HepG2 (cell line): Measurements from ENCODE around the gene CPVL. TPM values are rescaled to one million over a fixed set of nuclear protein-coding genes. Genes with fewer than 3 reads are reported as not detected.

ENCODE experiments used
- ATAC-seq: fragments of 200-7000 bp; cut with Tn5 transposase; 3 replicates; pipeline ENCODE4 v1.9.1; 2020; ENCODE audit warnings: mild to moderate bottlenecking, moderate library complexity
- BruUV-seq: library from RNA; stranded (reverse); fragments of 400-500 nt; replicated peaks from 2 replicates; lab custom pipeline; 2021; lab: Mats Ljungman, UMichigan
- CTCF ChIA-PET: fragments of 300-600 bp; formaldehyde crosslinking; extraction: SDS; loops from one replicate; lab custom pipeline; 2021; ENCODE audit warnings: low total read pairs, inconsistent platforms, low intra/inter-chr PET ratio; lab: Yijun Ruan, JAX
- POLR2A ChIA-PET: fragments of 350-600 bp; sonication (Branson Sonifier 250); formaldehyde crosslinking; loops from one replicate; lab custom pipeline; 2020; ENCODE audit warnings: antibody characterized with exemption, inconsistent platforms; lab: Yijun Ruan, JAX
- DNase-seq: peaks from one replicate; pipeline ENCODE4 v3.0.0-alpha.2; 2015; ENCODE audit warnings: low spot score
- FAIRE-seq: peaks from 3 replicates; lab custom pipeline; 2011; peaks lifted over from hg19 to GRCh38; lab: Jason Lieb, UNC
- H2AFZ ChIP-seq: one replicate; pipeline ENCODE4 v1.6.1; 2011; ENCODE audit warnings: low read length, inconsistent platforms
- H3K27ac ChIP-seq: fragments of 300-600 bp; 3 replicates; pipeline ENCODE4 v1.8.0; 2011; ENCODE audit warnings: mixed run types, mild to moderate bottlenecking, mixed read lengths, low read length, inconsistent platforms; ENCODE audit not compliant: insufficient read depth; ENCODE audit errors: extremely low read length
- H3K27me3 ChIP-seq, 2 experiments: fragments of 200-600 bp in 1 of 2; 2 replicates in 1 of 2; 3 replicates in 1 of 2; pipeline versions ENCODE4 v1.6.0 to v1.8.0; 2011; ENCODE audit warnings: low read length in 2 of 2, mild to moderate bottlenecking in 2 of 2, moderate library complexity in 2 of 2, inconsistent platforms in 1 of 2; ENCODE audit not compliant: insufficient read depth in 2 of 2, control insufficient read depth in 1 of 2
- H3K36me3 ChIP-seq, 2 experiments: fragments of 200-600 bp in 1 of 2; replicated peaks in 1 of 2; 2 replicates in 1 of 2; 3 replicates in 1 of 2; pipeline versions ENCODE4 v1.5.1 to v1.8.0; 2011; ENCODE audit warnings: low read length in 2 of 2, inconsistent platforms in 1 of 2; ENCODE audit not compliant: insufficient read depth in 2 of 2, control insufficient read depth in 1 of 2
- H3K4me1 ChIP-seq: 2 replicates; pipeline ENCODE4 v1.5.1; 2012; ENCODE audit warnings: low read length, inconsistent platforms; ENCODE audit not compliant: insufficient read depth
- H3K4me2 ChIP-seq: 2 replicates; pipeline ENCODE4 v1.6.0; 2011; ENCODE audit warnings: low read depth, low read length, inconsistent platforms
- H3K4me3 ChIP-seq, 3 experiments: fragments of 200-600 bp in 1 of 3; sonication (generic), shearing (Covaris generic) in 1 of 3; replicated peaks in 1 of 3; 2 replicates each; pipeline ENCODE4 v1.5.1; 2011 to 2016; ENCODE audit warnings: low read length in 3 of 3, inconsistent platforms in 2 of 3, low read depth in 2 of 3, mild to moderate bottlenecking in 2 of 3, control low read depth in 1 of 3, mixed read lengths in 1 of 3; ENCODE audit not compliant: insufficient read depth in 1 of 3
- H3K79me2 ChIP-seq: one replicate; pipeline ENCODE4 v1.6.1; 2011; ENCODE audit warnings: low read length, inconsistent platforms; ENCODE audit not compliant: insufficient read depth
- H3K9ac ChIP-seq: 2 replicates; pipeline ENCODE4 v1.6.0; 2011; ENCODE audit warnings: mild to moderate bottlenecking, low read depth, low read length, inconsistent platforms; ENCODE audit not compliant: insufficient read depth
- H3K9me3 ChIP-seq: 2 replicates; pipeline ENCODE4 v1.5.1; 2012; ENCODE audit warnings: mild to moderate bottlenecking, low read length
- H4K20me1 ChIP-seq: 2 replicates; pipeline ENCODE4 v1.6.0; 2011; ENCODE audit warnings: inconsistent platforms, mild to moderate bottlenecking, low read length, moderate library complexity; ENCODE audit not compliant: insufficient read depth
- CBX5 ChIP-seq: sonication (generic); formaldehyde crosslinking; IDR thresholded peaks from 2 replicates; pipeline ENCODE4 v1.4.0; 2020; ENCODE audit warnings: missing genetic modification reagents, borderline replicate concordance
- HDAC1 ChIP-seq: sonication (generic); formaldehyde crosslinking; IDR thresholded peaks from 2 replicates; pipeline ENCODE4 v1.5.1; 2020; ENCODE audit warnings: mild to moderate bottlenecking, missing genetic modification reagents
- IRX3 ChIP-seq: sonication (generic); formaldehyde crosslinking; IDR thresholded peaks from 2 replicates; pipeline ENCODE4 v1.8.1; 2023; ENCODE audit warnings: mild to moderate bottlenecking, low read depth, missing genetic modification reagents, borderline replicate concordance
- KAT8 ChIP-seq: IDR thresholded peaks from 2 replicates; pipeline ENCODE4 v1.6.1; 2016; ENCODE audit warnings: missing genetic modification reagents, missing compliant biosample characterization
- MED8 ChIP-seq: sonication (generic); formaldehyde crosslinking; IDR thresholded peaks from 2 replicates; pipeline ENCODE4 v1.8.1; 2023; ENCODE audit warnings: mild to moderate bottlenecking, missing genetic modification reagents; ENCODE audit not compliant: insufficient replicate concordance
- NPAS2 ChIP-seq: sonication (generic); formaldehyde crosslinking; IDR thresholded peaks from 2 replicates; pipeline ENCODE4 v1.8.0; 2022; ENCODE audit warnings: mild to moderate bottlenecking, missing genetic modification reagents, borderline replicate concordance
- POLR2A ChIP-seq, 2 experiments: IDR thresholded peaks; 2 replicates each; pipeline ENCODE4 v1.6.1; 2011; ENCODE audit warnings: low read depth in 2 of 2, low read length in 2 of 2, mild to moderate bottlenecking in 1 of 2, moderate library complexity in 1 of 2; ENCODE audit not compliant: insufficient read depth in 1 of 2
- REL ChIP-seq: sonication (generic); formaldehyde crosslinking; conservative IDR thresholded peaks from 2 replicates; pipeline ENCODE4 v1.8.0; 2022; ENCODE audit warnings: mild to moderate bottlenecking, missing genetic modification reagents, moderate library complexity
- TAF1 ChIP-seq: sonication (generic); formaldehyde crosslinking; IDR thresholded peaks from 2 replicates; pipeline ENCODE4 v1.4.0; 2020; ENCODE audit warnings: missing genetic modification reagents
- TEAD3 ChIP-seq: optimal IDR thresholded peaks from 2 replicates; pipeline ENCODE3; 2016; ENCODE audit warnings: borderline replicate concordance
- ZBTB7A ChIP-seq: sonication (generic); formaldehyde crosslinking; IDR thresholded peaks from 2 replicates; pipeline ENCODE4 v1.8.0; 2022; ENCODE audit warnings: mild to moderate bottlenecking, missing genetic modification reagents
- ZMYM4 ChIP-seq: sonication (generic); formaldehyde crosslinking; IDR thresholded peaks from 2 replicates; pipeline ENCODE4 v1.8.1; 2023; ENCODE audit warnings: mild to moderate bottlenecking, missing genetic modification reagents
- ZSCAN25 ChIP-seq: sonication (generic); formaldehyde crosslinking; IDR thresholded peaks from 2 replicates; pipeline ENCODE4 v1.8.0; 2022; ENCODE audit warnings: mild to moderate bottlenecking, missing genetic modification reagents
- WGBS: methylation state at CpG from one replicate; pipeline ENCODE4 v1.1.6; 2017; ENCODE audit warnings: low lambda C conversion rate; 5-methylcytosine and 5-hydroxymethylcytosine counted together
- in situ Hi-C: cut with HindIII; loops from 2 replicates; pipeline ENCODE4 v1.10.0; 2017; ENCODE audit warnings: low pct_unique_long_range_greater_than_20kb; ENCODE audit not compliant: extremely low pct_ligation_motif_present
- intact Hi-C: fragments of 100-400 bp; cut with micrococcal nuclease; formaldehyde crosslinking; loops from one replicate; pipeline ENCODE4 v1.10.0; 2022; ENCODE audit not compliant: unreplicated experiment
- polyA plus RNA-seq, 8 experiments: library from polyadenylated mRNA; depleted of rRNA in 3 of 8; stranded (reverse) in 7 of 8; unstranded in 1 of 8; fragments of >200 nt; fragmentation: Illumina TruSeq in 4 of 8; extraction: Trizol in 4 of 8; gene quantifications; 2 replicates each; pipeline versions ENCODE4 v1.2.1 to v1.2.3, GENCODE V29; 2011 to 2016; ENCODE audit warnings: low read depth in 4 of 8, missing spikeins in 1 of 8, mixed read lengths in 1 of 8; ENCODE audit not compliant: insufficient read depth in 1 of 8
- total RNA-seq, 5 experiments: library from RNA; depleted of rRNA; stranded (reverse); fragments of >200 nt; fragmentation: Illumina TruSeq; extraction: Trizol; gene quantifications; 2 replicates each; pipeline ENCODE4 v1.2.3, GENCODE V29; 2016; ENCODE audit warnings: low read depth in 1 of 5
- TF ChIP-seq, protein P1 (sequence below): IDR thresholded peaks from 2 replicates; pipeline ENCODE4 v1.6.1; 2012; ENCODE audit warnings: inconsistent platforms
- TF ChIP-seq, protein P2 (sequence below): sonication (generic); formaldehyde crosslinking; IDR thresholded peaks from 2 replicates; pipeline ENCODE4 v1.4.0; 2020; ENCODE audit warnings: missing genetic modification reagents, borderline replicate concordance

The CPVL gene
- total and polyA plus RNA-seq, 2 of the 13 experiments (the other 11 are each of a cell fraction or from before 2014, with no cell fraction given): 59.2 to 294 TPM

DNA sequence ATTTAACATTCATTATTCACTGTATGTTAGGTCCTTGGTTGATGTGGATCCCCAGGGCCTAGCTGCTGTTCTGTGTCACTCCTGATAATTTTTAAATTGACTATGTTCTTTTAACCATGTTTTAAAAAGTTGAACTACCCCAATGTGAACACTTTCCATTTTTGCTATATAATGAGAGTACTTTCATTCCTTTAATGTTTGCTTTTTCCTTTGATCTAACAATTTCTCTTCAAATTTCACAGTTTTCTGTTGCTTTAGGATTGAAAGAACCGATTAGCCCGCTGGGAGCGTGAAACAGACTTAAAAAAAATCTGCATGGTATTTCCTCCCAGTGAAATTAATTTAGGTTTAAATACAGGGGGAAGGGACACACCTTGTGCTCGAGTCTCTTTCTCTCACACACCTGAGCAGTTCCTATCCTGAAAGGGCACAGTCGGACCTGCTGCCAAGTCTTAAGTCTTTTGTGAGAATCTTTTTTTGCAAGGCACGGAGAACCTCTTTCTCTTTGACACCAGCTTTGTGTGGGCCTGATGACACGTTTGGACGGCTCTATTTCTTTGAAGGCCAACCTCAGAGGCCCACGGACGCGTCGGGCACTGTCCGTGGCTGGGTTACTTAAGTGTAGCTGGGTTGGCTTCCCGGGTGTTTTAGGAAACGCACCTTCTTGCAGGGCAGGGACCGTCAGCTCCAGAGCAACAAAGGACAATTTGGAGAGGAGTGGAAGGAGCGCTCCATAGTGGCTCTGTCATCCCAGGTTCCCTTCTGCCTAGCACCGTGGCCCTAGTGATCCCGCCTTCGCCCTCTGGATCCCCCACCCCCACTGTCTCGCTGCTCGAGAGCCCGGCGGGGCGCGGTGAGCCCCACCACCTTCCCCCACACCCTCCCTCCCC lies 47.2 kb upstream of the CPVL start:
- H3K9ac ChIP-seq: peak overlapping the region; percentile 91

More for the DNA sequence above, 47.2 kb upstream of the CPVL start:
- no peaks in the 10 kb centered on the region; a peak in 1 of 5 replicates for H3K27me3 ChIP-seq
- ChIA-PET POLR2A (interaction anchor here (0.7 to 5.9 kb wide), 8 partner anchors 12 to 77 kb away, joined by 3 to 42 read pairs (median 5); partner anchors contain the start of gene CPVL), CTCF (no interaction called here)
- peaks cover 47% of the 10 kb centered on the region for H3K79me2 ChIP-seq
- intact Hi-C loops: loop anchor here (5.0 kb wide), 4 partner anchors 34 to 749 kb away; no protein-coding TSS in a partner anchor
- H3K9me3 ChIP-seq: no peaks in the 10 kb centered on the region
- H3K36me3 ChIP-seq: no peaks in the 10 kb centered on the region
- TF ChIP-seq CBX5 (CRISPR knock-in tag) (no peak), TEAD3 (CRISPR knock-in tag) (no peak), ZSCAN25 (CRISPR knock-in tag) (peak; percentile 0; the same call in 1 of the 2 replicates), TAF1 (CRISPR knock-in tag) (no peak), ZMYM4 (CRISPR knock-in tag) (peak; percentile 23; the same call in 1 of the 2 replicates), REL (no peak), KAT8 (CRISPR knock-in tag) (0 out of 2 replicates have a peak, but pooled peaks have one; percentile 19), HDAC1 (0 out of 2 replicates have a peak, but pooled peaks have one; percentile 2), POLR2A (IDR thresholded peaks at IDR 0.05; ENCODE audit: insufficient read depth in 1 of 2, low read depth in 2 of 2, low read length in 2 of 2) (peak in 1 of 2 experiments; percentile 44; a peak in 1 of 4 replicates), ZBTB7A (CRISPR knock-in tag) (0 out of 2 replicates have a peak, but pooled peaks have one; percentile 21), IRX3 (CRISPR knock-in tag) (no peak), NPAS2 (CRISPR knock-in tag) (no peak), MED8 (CRISPR knock-in tag) (no peak)
- TF ChIP-seq, protein P1, sequence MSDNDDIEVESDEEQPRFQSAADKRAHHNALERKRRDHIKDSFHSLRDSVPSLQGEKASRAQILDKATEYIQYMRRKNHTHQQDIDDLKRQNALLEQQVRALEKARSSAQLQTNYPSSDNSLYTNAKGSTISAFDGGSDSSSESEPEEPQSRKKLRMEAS: 0 out of 2 replicates have a peak, but pooled peaks have one; percentile 5
- TF ChIP-seq, protein P2, sequence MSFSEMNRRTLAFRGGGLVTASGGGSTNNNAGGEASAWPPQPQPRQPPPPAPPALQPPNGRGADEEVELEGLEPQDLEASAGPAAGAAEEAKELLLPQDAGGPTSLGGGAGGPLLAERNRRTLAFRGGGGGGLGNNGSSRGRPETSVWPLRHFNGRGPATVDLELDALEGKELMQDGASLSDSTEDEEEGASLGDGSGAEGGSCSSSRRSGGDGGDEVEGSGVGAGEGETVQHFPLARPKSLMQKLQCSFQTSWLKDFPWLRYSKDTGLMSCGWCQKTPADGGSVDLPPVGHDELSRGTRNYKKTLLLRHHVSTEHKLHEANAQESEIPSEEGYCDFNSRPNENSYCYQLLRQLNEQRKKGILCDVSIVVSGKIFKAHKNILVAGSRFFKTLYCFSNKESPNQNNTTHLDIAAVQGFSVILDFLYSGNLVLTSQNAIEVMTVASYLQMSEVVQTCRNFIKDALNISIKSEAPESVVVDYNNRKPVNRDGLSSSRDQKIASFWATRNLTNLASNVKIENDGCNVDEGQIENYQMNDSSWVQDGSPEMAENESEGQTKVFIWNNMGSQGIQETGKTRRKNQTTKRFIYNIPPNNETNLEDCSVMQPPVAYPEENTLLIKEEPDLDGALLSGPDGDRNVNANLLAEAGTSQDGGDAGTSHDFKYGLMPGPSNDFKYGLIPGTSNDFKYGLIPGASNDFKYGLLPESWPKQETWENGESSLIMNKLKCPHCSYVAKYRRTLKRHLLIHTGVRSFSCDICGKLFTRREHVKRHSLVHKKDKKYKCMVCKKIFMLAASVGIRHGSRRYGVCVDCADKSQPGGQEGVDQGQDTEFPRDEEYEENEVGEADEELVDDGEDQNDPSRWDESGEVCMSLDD: no peak
- H3K4me2 ChIP-seq: peak overlapping the region; percentile 92
- H3K4me3 ChIP-seq: peak overlapping the region; percentile 92 to 98 (median 98)
- no TSS peak for BruUV-seq
- H3K27ac ChIP-seq: peak overlapping the region; percentile 88
- in situ Hi-C loops: loop anchor here (5.0 kb wide), 1 partner anchor 144 kb away; no protein-coding TSS in a partner anchor
- H2AFZ ChIP-seq: no peak overlapping the region
- WGBS: 11% methylated on average over 21 of the region's 26 CpGs
- ATAC-seq: peak; percentile 25
- DNase-seq: no peak
- H4K20me1 ChIP-seq: no peaks in the 10 kb centered on the region
- FAIRE-seq: no peak
- peaks cover 80% of the 10 kb centered on the region for H3K4me1 ChIP-seq
